Measurements from ENCODE around the gene REC114. TPM values are rescaled to one million over a fixed set of nuclear protein-coding genes. Genes with fewer than 3 reads are reported as not detected.

REC114 gene
- total and polyA plus RNA-seq, 2 donors (not counting 1 experiment from before 2014, with no cell fraction given), result not detected

DNA sequence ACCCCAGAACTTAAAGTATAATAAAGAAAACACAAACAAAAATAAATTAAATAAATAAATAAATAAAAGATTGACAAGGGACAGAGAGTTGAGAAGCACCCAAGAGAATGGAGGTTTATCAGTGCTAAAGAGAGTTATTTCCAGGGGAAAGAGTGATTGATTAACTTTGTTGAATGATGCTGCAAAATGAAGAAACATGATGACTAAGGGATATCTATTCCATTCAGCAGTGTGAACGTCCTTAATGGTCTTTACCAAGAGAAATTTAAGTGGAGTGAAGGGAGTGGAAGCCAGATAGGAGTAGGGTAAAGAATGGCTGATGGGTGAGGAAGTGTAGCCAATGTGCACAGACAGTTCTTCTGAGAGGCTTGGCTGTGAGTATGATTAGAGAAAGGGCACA lies 11.1 kb downstream of the REC114 start:
- Mint-ChIP-seq H3K27ac (no peak overlapping the region), H3K9me3 (ENCODE audit: insufficient read depth) (no peaks in the 10 kb centered on the region), H3K4me1 (no peaks in the 10 kb centered on the region), H3K4me3 (no peak overlapping the region), H3K27me3 (peaks cover 13% of the 10 kb centered on the region)
- Histone ChIP-seq H3K4me1 (ENCODE audit: control insufficient read depth in 2 of 2, insufficient read depth in 2 of 2, low read length in 2 of 2) (no peaks in the 10 kb centered on the region), H3K9ac (ENCODE audit: low read length) (no peak overlapping the region), H3K36me3 (replicated peaks in 1 of 2; ENCODE audit: control extremely low read depth in 1 of 2, control insufficient read depth in 1 of 2, extremely low read depth in 1 of 2, insufficient read depth in 2 of 2, low read length in 1 of 2) (no peaks in the 10 kb centered on the region), H2AFZ (ENCODE audit: insufficient read depth, low read depth, low read length, poor library complexity, severe bottlenecking) (no peak overlapping the region), H3K4me3 (ENCODE audit: control extremely low read depth in 1 of 5, extremely low read depth in 1 of 5, insufficient read depth in 1 of 5, low read depth in 2 of 5, low read length in 4 of 5) (no peak overlapping the region), H3K27me3 (replicated peaks in 1 of 4; ENCODE audit: control extremely low read depth in 1 of 4, control insufficient read depth in 3 of 4, insufficient read depth in 4 of 4, low read length in 3 of 4) (no peaks in the 10 kb centered on the region), H3K79me2 (ENCODE audit: control insufficient read depth, insufficient read depth, low read length) (no peaks in the 10 kb centered on the region), H3K4me2 (replicated peaks; ENCODE audit: low read depth, low read length, poor library complexity, severe bottlenecking) (no peak overlapping the region), H3K9me3 (ENCODE audit: control extremely low read depth in 1 of 3, control insufficient read depth in 2 of 3, insufficient read depth in 1 of 3, low read length in 2 of 3) (no peaks in the 10 kb centered on the region), H4K20me1 (ENCODE audit: control insufficient read depth, insufficient read depth, low read length, poor library complexity, severe bottlenecking) (no peaks in the 10 kb centered on the region), H3K27ac (ENCODE audit: low read length in 2 of 2) (no peak overlapping the region)
- TF ChIP-seq EZH2 (IDR thresholded peaks at IDR 0.05; ENCODE audit: borderline replicate concordance, insufficient read depth, low read depth, low read length, poor library complexity, severe bottlenecking), result no peak
- TF ChIP-seq, protein P1, sequence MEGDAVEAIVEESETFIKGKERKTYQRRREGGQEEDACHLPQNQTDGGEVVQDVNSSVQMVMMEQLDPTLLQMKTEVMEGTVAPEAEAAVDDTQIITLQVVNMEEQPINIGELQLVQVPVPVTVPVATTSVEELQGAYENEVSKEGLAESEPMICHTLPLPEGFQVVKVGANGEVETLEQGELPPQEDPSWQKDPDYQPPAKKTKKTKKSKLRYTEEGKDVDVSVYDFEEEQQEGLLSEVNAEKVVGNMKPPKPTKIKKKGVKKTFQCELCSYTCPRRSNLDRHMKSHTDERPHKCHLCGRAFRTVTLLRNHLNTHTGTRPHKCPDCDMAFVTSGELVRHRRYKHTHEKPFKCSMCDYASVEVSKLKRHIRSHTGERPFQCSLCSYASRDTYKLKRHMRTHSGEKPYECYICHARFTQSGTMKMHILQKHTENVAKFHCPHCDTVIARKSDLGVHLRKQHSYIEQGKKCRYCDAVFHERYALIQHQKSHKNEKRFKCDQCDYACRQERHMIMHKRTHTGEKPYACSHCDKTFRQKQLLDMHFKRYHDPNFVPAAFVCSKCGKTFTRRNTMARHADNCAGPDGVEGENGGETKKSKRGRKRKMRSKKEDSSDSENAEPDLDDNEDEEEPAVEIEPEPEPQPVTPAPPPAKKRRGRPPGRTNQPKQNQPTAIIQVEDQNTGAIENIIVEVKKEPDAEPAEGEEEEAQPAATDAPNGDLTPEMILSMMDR (IDR thresholded peaks at IDR 0.05), result no peak
- ChIA-PET POLR2A (no interaction called here), CTCF (no interaction called here)
- intact Hi-C loops (cut with micrococcal nuclease), result no loop called here
- 0% methylated on average over 1 of the region's 1 CpG for WGBS (ENCODE audit: insufficient coverage)
- DNase-seq, result no peak
- no peak for ATAC-seq (ENCODE audit: low read depth)

DNA sequence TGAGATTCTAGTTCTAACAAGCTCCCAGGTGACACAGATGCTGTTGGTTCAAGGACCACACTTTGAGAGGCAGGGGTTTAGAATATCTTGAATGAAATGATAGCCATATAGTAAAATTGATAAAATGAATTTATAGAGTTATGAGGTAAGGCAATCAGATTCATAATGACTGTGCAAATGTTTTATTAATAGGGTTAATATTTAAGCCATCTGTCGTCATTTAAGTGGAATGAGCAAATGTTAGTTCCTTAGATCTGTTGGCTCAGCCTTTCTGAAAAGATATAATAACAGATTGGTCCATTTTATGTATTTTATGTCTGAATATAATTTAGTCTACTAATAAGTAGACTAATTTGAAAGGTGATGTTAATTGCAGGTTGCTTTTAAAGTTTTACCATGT lies 12.9 kb downstream of the REC114 start:
- no peak overlapping the region for H3K27ac ChIP-seq (ENCODE audit: low read length in 2 of 2)
- no peak for TF ChIP-seq EZH2 (IDR thresholded peaks at IDR 0.05; ENCODE audit: borderline replicate concordance, insufficient read depth, low read depth, low read length, poor library complexity, severe bottlenecking)
- TF ChIP-seq, protein P1 (IDR thresholded peaks at IDR 0.05), result no peak
- DNase-seq (no peak), ATAC-seq (ENCODE audit: low read depth) (no peak)
- intact Hi-C loops (cut with micrococcal nuclease), result no loop called here
- peaks cover 7% of the 10 kb centered on the region for H3K27me3 Mint-ChIP-seq
- no CpG with 5 or more reads among the region's 1 CpG for WGBS (ENCODE audit: insufficient coverage)
- no peaks in the 10 kb centered on the region for H3K36me3 ChIP-seq (replicated peaks in 1 of 2; ENCODE audit: control extremely low read depth in 1 of 2, control insufficient read depth in 1 of 2, extremely low read depth in 1 of 2, insufficient read depth in 2 of 2, low read length in 1 of 2)
- H2AFZ ChIP-seq (ENCODE audit: insufficient read depth, low read depth, low read length, poor library complexity, severe bottlenecking), result no peak overlapping the region
- H3K27me3 ChIP-seq (replicated peaks in 1 of 4; ENCODE audit: control extremely low read depth in 1 of 4, control insufficient read depth in 3 of 4, insufficient read depth in 4 of 4, low read length in 3 of 4), result no peaks in the 10 kb centered on the region
- no peak overlapping the region for H3K4me2 ChIP-seq (replicated peaks; ENCODE audit: low read depth, low read length, poor library complexity, severe bottlenecking)
- no peaks in the 10 kb centered on the region for H3K9me3 Mint-ChIP-seq (ENCODE audit: insufficient read depth)
- H3K4me1 ChIP-seq (ENCODE audit: control insufficient read depth in 2 of 2, insufficient read depth in 2 of 2, low read length in 2 of 2), result no peaks in the 10 kb centered on the region
- no peaks in the 10 kb centered on the region for H3K79me2 ChIP-seq (ENCODE audit: control insufficient read depth, insufficient read depth, low read length)
- H4K20me1 ChIP-seq (ENCODE audit: control insufficient read depth, insufficient read depth, low read length, poor library complexity, severe bottlenecking), result no peaks in the 10 kb centered on the region
- ChIA-PET POLR2A (no interaction called here), CTCF (no interaction called here)
- no peak overlapping the region for H3K4me3 ChIP-seq (ENCODE audit: control extremely low read depth in 1 of 5, extremely low read depth in 1 of 5, insufficient read depth in 1 of 5, low read depth in 2 of 5, low read length in 4 of 5)
- H3K27ac Mint-ChIP-seq, result no peak overlapping the region
- H3K9ac ChIP-seq (ENCODE audit: low read length), result no peak overlapping the region
- H3K4me3 Mint-ChIP-seq, result no peak overlapping the region
- no peaks in the 10 kb centered on the region for H3K4me1 Mint-ChIP-seq
- no peaks in the 10 kb centered on the region for H3K9me3 ChIP-seq (ENCODE audit: control extremely low read depth in 1 of 3, control insufficient read depth in 2 of 3, insufficient read depth in 1 of 3, low read length in 2 of 3)
